GM21381 (cell line): ENCODE data around the gene CALY.

ENCODE experiments used
- ATAC-seq: cut with Tn5 transposase; IDR thresholded peaks from one replicate; pipeline ENCODE4 v1.9.1; 2021; ENCODE audit warnings: mild to moderate bottlenecking, moderate library complexity; ENCODE audit not compliant: unreplicated experiment

The CALY gene

DNA sequence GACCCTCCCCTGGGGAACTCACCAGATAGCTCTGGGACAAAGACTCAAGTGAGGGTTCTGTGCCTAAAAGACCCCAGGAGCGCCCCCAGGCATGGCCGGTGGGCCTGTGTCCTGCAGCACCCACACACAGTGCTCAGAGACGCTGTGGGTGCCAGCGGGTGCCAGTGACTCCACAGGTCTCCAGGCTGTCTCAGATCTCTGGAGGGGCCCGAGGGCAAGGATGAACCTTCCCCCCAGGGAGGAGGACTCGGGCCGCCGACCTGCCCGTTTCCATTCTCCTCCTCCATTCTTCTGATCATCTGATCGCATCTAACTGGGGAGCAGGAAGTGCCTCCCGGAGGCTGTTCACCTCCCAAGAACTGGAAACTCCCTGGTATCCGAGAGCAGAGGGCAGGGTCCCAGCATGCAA is 61.0 kb downstream of the CALY start:
- ATAC-seq: peak; percentile 27

GRCh38 chr10:133274751-133275683 is 61.7 kb downstream of the CALY start:
- ATAC-seq: peak; percentile 49
